Uterus (tissue), 4 donors: ENCODE measurements around the gene EHMT1. TPM values are rescaled to one million over a fixed set of nuclear protein-coding genes. Genes with fewer than 3 reads are reported as not detected.

Experiments used
- DNase-seq, 2 donors: peaks; one replicate each; pipeline ENCODE4 v3.0.0-alpha.2; 2019 to 2020
- H3K27ac ChIP-seq, 2 donors: fragments of 200-600 bp; sonication (generic); 1 replicate in 1 of 2; 2 replicates in 1 of 2; pipeline ENCODE4 v1.5.1; 2016 to 2018
- H3K27me3 ChIP-seq, 2 donors: fragments of 200-600 bp; sonication (generic); one replicate each; pipeline ENCODE4 v1.5.1; 2018 to 2019; ENCODE audit warnings: control low read depth in 1 of 2
- H3K36me3 ChIP-seq, 2 donors: fragments of 200-600 bp; sonication (generic); one replicate each; pipeline ENCODE4 v1.5.1; 2019; ENCODE audit warnings: control low read depth in 1 of 2
- H3K4me1 ChIP-seq, 2 donors: fragments of 200-600 bp; sonication (generic); one replicate each; pipeline ENCODE4 v1.5.1; 2018 to 2019; ENCODE audit warnings: control low read depth in 1 of 2
- H3K4me3 ChIP-seq, 2 donors: fragments of 200-600 bp; sonication (generic); 1 replicate in 1 of 2; 2 replicates in 1 of 2; pipeline ENCODE4 v1.5.1; 2018 to 2019; ENCODE audit warnings: mild to moderate bottlenecking in 1 of 2
- H3K9me3 ChIP-seq, 2 donors: fragments of 200-600 bp; sonication (generic); one replicate each; pipeline ENCODE4 v1.5.1; 2019; ENCODE audit warnings: control low read depth in 1 of 2
- CTCF ChIP-seq, 4 experiments: fragments of 200-600 bp in 2 of 4; fragments of 450-650 bp in 2 of 4; sonication (generic) in 2 of 4; IDR thresholded peaks; one replicate each; pipeline ENCODE4 v1.5.1; 2016 to 2019; ENCODE audit warnings: antibody characterized with exemption in 4 of 4, mild to moderate bottlenecking in 2 of 4, moderate library complexity in 1 of 4
- POLR2A ChIP-seq, 2 donors: fragments of 450-650 bp; IDR thresholded peaks; one replicate each; pipeline ENCODE4 v1.6.1; 2016; ENCODE audit warnings: antibody characterized with exemption in 2 of 2, mild to moderate bottlenecking in 1 of 2, moderate library complexity in 1 of 2
- intact Hi-C: fragments of 100-400 bp; cut with DNase I; formaldehyde crosslinking; loops from one replicate; pipeline ENCODE4 v1.15.1; 2023; ENCODE audit warnings: low total_unique reads
- total RNA-seq, 4 donors: library from RNA; depleted of rRNA in 3 of 4; stranded (reverse); fragments of >200 nt in 3 of 4; gene quantifications; one replicate each; pipeline versions ENCODE4 v1.1.0 to v1.2.4, GENCODE V29; 2014 to 2023
- donor health status: DM: yes; HTN: yes; CAD: no.

The EHMT1 gene
- total RNA-seq, 4 donors from 2014 or later, result 32.6 to 109 (median 74.9) TPM

- Histone ChIP-seq H3K27ac (no peak overlapping the region), H3K4me1 (peaks cover 0 to 9% of the 10 kb centered on the region in 2 donors), H3K9me3 (no peaks in the 10 kb centered on the region), H3K4me3 (no peak overlapping the region), H3K36me3 (no peaks in the 10 kb centered on the region), H3K27me3 (no peaks in the 10 kb centered on the region)
- no peak for DNase-seq
- intact Hi-C loops, result no loop called here
- TF ChIP-seq POLR2A (IDR thresholded peaks at IDR 0.05), result no peak
Observed at GRCh38 chr9:137688261-137688660, 69.5 kb downstream of the EHMT1 start.

- H3K27me3 ChIP-seq, result no peaks in the 10 kb centered on the region
- TF ChIP-seq POLR2A (IDR thresholded peaks at IDR 0.05) (no peak), CTCF (IDR thresholded peaks at IDR 0.05) (no peak)
- H3K4me1 ChIP-seq, result peaks cover 0 to 5% of the 10 kb centered on the region in 2 donors
- H3K4me3 ChIP-seq, result no peak overlapping the region
- no peak overlapping the region for H3K27ac ChIP-seq
- H3K36me3 ChIP-seq, result no peaks in the 10 kb centered on the region
- no peak for DNase-seq
- intact Hi-C loops, result no loop called here
- no peaks in the 10 kb centered on the region for H3K9me3 ChIP-seq
Observed at GRCh38 chr9:137688725-137689124, 69.9 kb downstream of the EHMT1 start.

- H3K9me3 ChIP-seq, result no peaks in the 10 kb centered on the region
- DNase-seq, result peak; percentile 51 to 53
- no peak overlapping the region for H3K4me3 ChIP-seq
- H3K4me1 ChIP-seq, result peaks cover under 1 to 5% of the 10 kb centered on the region in 2 donors
- no peaks in the 10 kb centered on the region for H3K36me3 ChIP-seq
- no peaks in the 10 kb centered on the region for H3K27me3 ChIP-seq
- peak overlapping the region in 1 of 2 donors; percentile 3 for H3K27ac ChIP-seq
- intact Hi-C loops, result no loop called here
- TF ChIP-seq POLR2A (IDR thresholded peaks at IDR 0.05), result no peak
- TF ChIP-seq CTCF (IDR thresholded peaks at IDR 0.05), result no peak
Observed at GRCh38 chr9:137689745-137690529, 71.1 kb downstream of the EHMT1 start.

GRCh38 chr9:137690930-137691645, 72.3 kb downstream of the EHMT1 start:
- H3K27me3 ChIP-seq, result no peaks in the 10 kb centered on the region
- DNase-seq, result no peak
- no peak overlapping the region for H3K27ac ChIP-seq
- intact Hi-C loops, result no loop called here
- H3K9me3 ChIP-seq, result no peaks in the 10 kb centered on the region
- peaks cover 5 to 6% of the 10 kb centered on the region in 2 donors for H3K4me1 ChIP-seq
- H3K36me3 ChIP-seq, result no peaks in the 10 kb centered on the region
- no peak for TF ChIP-seq POLR2A (IDR thresholded peaks at IDR 0.05)
- H3K4me3 ChIP-seq, result no peak overlapping the region

- intact Hi-C loops, result no loop called here
- peaks cover 5 to 6% of the 10 kb centered on the region in 2 donors for H3K4me1 ChIP-seq
- H3K27ac ChIP-seq, result no peak overlapping the region
- no peak for DNase-seq
- TF ChIP-seq CTCF (IDR thresholded peaks at IDR 0.05) (no peak), POLR2A (IDR thresholded peaks at IDR 0.05) (no peak)
- no peaks in the 10 kb centered on the region for H3K27me3 ChIP-seq
- H3K9me3 ChIP-seq, result no peaks in the 10 kb centered on the region
- no peaks in the 10 kb centered on the region for H3K36me3 ChIP-seq
- no peak overlapping the region for H3K4me3 ChIP-seq
Observed at GRCh38 chr9:137691646-137692351, 73.0 kb downstream of the EHMT1 start.
